LNCAP (cell line): ENCODE data around the gene TMEM161A.
A peak's percentile ranks its signal among the peaks of the same experiment; 100 is the strongest.

ENCODE experiments used
- TF ChIP-seq, protein P1 (sequence below): fragments of 450-650 bp; IDR thresholded peaks from 2 replicates; pipeline ENCODE4 v1.5.1; 2017; ENCODE audit warnings: mild to moderate bottlenecking

TMEM161A gene

DNA sequence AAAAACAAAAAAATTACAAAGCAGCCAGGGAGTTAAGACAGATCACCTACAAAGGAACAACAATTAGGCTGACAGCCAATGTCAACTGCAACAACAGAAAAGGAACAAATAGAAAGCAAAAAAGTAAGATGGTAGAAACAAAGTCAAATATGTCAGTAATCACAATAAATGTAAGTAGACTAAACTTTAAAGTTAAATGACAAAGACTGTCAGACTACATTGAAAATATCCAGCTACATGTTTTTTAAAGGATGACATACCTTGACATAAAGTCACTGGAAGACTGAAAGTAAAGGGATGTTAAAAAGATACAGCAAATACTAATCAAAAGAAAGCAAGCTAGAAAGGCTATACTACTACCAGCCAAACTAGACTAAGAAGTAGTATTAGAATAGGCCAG, 14.9 kb downstream of the TMEM161A start:
- TF ChIP-seq, protein P1, sequence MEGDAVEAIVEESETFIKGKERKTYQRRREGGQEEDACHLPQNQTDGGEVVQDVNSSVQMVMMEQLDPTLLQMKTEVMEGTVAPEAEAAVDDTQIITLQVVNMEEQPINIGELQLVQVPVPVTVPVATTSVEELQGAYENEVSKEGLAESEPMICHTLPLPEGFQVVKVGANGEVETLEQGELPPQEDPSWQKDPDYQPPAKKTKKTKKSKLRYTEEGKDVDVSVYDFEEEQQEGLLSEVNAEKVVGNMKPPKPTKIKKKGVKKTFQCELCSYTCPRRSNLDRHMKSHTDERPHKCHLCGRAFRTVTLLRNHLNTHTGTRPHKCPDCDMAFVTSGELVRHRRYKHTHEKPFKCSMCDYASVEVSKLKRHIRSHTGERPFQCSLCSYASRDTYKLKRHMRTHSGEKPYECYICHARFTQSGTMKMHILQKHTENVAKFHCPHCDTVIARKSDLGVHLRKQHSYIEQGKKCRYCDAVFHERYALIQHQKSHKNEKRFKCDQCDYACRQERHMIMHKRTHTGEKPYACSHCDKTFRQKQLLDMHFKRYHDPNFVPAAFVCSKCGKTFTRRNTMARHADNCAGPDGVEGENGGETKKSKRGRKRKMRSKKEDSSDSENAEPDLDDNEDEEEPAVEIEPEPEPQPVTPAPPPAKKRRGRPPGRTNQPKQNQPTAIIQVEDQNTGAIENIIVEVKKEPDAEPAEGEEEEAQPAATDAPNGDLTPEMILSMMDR = no peak

DNA sequence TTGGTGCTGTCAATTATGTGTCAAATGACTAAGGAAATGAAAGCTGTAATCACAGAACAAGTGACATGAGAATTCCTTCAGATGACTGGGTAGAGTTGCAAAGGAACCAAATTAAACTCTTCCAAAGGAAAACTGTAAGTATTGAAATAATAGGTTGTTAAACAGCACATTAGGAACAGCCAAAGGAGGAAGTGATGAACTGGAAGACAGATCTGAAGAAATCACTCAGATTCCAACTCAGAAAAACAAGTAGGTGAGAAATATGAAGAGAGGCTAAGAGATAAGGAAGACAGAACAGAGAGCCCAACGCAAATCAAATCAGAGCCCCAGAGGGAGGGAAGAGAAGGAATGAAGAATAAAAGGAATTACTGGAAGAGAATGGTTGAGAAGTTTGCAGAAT, 15.4 kb downstream of the TMEM161A start:
- TF ChIP-seq, protein P1 = no peak

- TF ChIP-seq, protein P1 = no peak
Measured at GRCh38 chr19:19121371-19121770, 16.9 kb downstream of the TMEM161A start.

- TF ChIP-seq, protein P1 = no peak
Measured at GRCh38 chr19:19120308-19121231, 17.7 kb downstream of the TMEM161A start.

DNA sequence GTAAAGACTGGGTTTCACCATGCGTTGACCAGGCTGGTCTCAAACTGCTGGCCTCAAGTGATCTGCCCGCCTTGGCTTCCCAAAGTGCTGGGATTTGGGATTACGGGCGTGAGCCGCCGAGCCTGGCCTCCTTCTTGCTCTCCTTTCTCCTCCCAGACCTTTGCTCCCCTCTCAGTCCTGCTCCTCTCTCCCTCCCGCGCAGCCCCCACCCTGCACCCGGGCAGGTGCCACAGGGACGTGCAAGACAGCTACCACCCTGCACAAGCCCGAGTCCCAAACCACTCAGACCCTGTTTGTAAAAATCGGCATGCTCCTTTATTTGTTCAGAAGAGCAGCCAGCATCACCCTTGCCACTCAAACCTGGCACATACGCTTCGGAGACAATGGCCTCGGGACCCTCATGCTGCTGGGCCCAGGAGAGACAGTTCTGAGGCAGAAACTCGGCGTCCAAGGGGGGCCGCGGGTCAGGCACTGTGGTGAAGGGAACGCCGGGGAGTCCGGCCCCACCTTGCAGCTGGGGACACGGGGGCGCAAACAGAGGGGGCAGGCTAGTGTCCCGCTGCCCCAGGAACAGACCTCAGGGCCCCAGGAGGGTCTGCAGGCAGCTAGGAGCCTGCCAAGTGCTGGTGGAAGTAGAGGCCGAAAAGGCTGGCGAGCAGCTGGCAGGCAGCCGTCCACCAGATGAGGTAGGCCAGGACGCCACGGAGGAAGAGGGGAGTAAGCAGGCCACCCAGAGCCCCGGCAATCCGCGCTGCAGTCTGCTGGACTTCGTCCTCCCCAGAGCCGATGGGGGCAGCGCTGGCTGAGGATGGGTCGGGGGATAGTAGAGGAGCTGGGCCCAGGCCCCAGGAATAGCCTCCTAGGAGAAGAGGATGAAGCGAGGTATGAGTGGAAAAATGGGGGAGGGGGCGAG, 18.7 kb downstream of the TMEM161A start:
- TF ChIP-seq, protein P1 = no peak

GRCh38 chr19:19115954-19116353, 22.3 kb downstream of the TMEM161A start:
- TF ChIP-seq, protein P1 = peak; percentile 55

DNA sequence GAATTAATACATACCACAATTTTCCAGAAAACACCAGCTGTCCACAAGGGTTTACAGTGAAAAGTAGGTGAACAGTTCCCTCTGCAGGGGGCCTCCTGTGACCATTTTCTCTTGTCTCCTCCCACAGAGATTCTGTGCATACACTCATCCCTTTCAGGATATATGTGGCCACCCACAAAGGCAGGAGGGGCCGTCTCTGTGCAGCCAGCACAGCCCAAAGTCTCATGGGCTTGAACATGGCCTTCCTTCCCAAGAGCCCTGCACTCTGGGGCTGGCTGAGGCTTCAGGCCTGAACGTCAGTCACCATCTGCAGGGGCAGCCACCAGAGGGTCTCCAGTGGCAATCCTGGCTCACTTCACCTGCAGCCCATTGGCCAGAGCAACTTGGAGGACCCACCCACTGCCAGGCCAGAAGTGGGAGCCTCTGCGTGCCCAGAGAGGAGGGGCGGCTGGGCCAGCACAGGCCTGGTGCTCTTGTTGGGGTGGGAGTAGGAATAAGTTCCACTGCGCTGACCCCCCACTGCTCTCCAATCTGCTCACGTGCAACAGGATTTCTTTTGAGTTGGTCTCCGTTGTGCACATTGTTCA, 25.1 kb downstream of the TMEM161A start:
- TF ChIP-seq, protein P1 = no peak
